Upper lobe of left lung (tissue), 4 donors: ENCODE measurements around the gene MEAK7.

Source experiments
- CTCF ChIP-seq, 6 experiments: fragments of 450-650 bp in 4 of 6; fragments of 200-600 bp in 2 of 6; sonication (generic) in 2 of 6; IDR thresholded peaks; one replicate each; pipeline ENCODE4 v1.5.1; 2016 to 2019; ENCODE audit warnings: antibody characterized with exemption in 6 of 6
- POLR2A ChIP-seq, 4 donors: fragments of 450-650 bp; IDR thresholded peaks; one replicate each; pipeline ENCODE4 v1.5.1; 2016 to 2017; ENCODE audit warnings: antibody characterized with exemption in 4 of 4, mild to moderate bottlenecking in 2 of 4
- POLR2AphosphoS5 ChIP-seq, 2 donors: sonication (generic); formaldehyde crosslinking; IDR thresholded peaks; one replicate each; pipeline ENCODE4 v1.5.1; 2017; ENCODE audit warnings: antibody characterized with exemption in 2 of 2

GRCh38 chr16:84529607-84530006, 25.1 kb upstream of the MEAK7 start:
- no peak for TF ChIP-seq CTCF (IDR thresholded peaks at IDR 0.05)
- TF ChIP-seq POLR2A (IDR thresholded peaks at IDR 0.05) = no peak
- no peak for TF ChIP-seq POLR2AphosphoS5 (IDR thresholded peaks at IDR 0.05)
